HTR-8/SVneo (cell line): Measurements from ENCODE around the gene RFX1.
A peak's percentile ranks its signal among the peaks of the same experiment; 100 is the strongest.

ENCODE experiments used
- DNase-seq: peaks from one replicate; pipeline ENCODE4 v3.0.0; 2011; ENCODE audit warnings: low spot score, mixed read lengths; ENCODE audit not compliant: insufficient read length
- FAIRE-seq: peaks from 2 replicates; lab custom pipeline; 2011; peaks lifted over from hg19 to GRCh38; lab: Jason Lieb, UNC

The RFX1 gene

GRCh38 chr19:13964776-13965175 is 41.3 kb downstream of the RFX1 start:
- FAIRE-seq, result no peak

GRCh38 chr19:13963603-13964105 is 42.5 kb downstream of the RFX1 start:
- FAIRE-seq (no peak), DNase-seq (no peak)

More at GRCh38 chr19:13964776-13965175, 41.3 kb downstream of the RFX1 start:
- DNase-seq, result no peak

- no peak for FAIRE-seq
These were observed 43.2 kb downstream of the RFX1 start for GRCh38 chr19:13962699-13963602.

GRCh38 chr19:13961826-13962698 is 44.1 kb downstream of the RFX1 start:
- no peak for DNase-seq
- no peak for FAIRE-seq

More at GRCh38 chr19:13962699-13963602, 43.2 kb downstream of the RFX1 start:
- no peak for DNase-seq

- DNase-seq (no peak), FAIRE-seq (no peak)
These were observed 45.0 kb downstream of the RFX1 start for GRCh38 chr19:13960863-13961784.

GRCh38 chr19:13959962-13960862 is 45.9 kb downstream of the RFX1 start:
- DNase-seq (peak; percentile 41), FAIRE-seq (no peak)

- FAIRE-seq (no peak), DNase-seq (no peak)
These were observed 46.8 kb downstream of the RFX1 start for GRCh38 chr19:13959141-13959961.

- DNase-seq (no peak), FAIRE-seq (no peak)
These were observed 48.1 kb downstream of the RFX1 start for GRCh38 chr19:13958043-13958442.

DNA sequence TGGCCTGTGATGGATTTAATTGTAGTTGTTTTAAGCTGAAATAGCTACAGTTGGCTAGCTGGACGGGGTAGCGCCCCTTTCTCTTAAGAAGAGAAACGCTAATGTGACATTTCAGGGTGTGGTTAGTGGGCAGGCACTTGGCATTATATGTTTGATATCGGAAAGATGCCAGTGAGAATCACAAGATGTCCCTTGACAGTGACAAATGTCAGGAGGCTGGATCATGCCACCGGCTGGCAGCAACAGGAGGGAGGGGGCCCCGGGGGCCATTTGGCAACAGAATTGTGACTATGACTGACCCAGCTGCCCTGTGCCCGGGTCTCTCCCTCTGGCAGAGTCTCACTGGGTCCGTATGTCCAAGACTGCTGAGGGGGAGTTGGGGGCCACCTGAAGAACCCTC is 49.1 kb downstream of the RFX1 start:
- no peak for DNase-seq

DNA sequence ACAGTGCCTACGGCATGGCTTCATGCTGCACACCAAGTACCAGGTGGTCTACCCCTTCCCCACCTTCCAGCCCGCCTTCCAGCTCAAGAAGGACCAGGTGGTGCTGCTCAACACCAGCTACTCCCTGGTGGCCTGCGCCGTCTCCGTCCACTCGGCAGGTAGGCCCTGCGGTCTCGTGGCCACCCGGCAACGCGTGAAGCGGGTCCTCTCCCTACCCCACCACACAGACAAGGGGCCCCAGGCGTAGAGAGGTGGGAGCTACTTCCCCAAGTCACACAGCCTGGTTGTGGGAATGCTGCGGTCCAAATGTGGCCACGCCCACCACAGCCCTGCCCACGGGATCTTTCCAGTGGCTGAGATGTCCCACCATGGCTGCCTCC is 49.8 kb downstream of the RFX1 start:
- DNase-seq (no peak), FAIRE-seq (no peak)

More for the DNA sequence above, 49.1 kb downstream of the RFX1 start:
- FAIRE-seq, result no peak

- DNase-seq (no peak), FAIRE-seq (no peak)
These were observed 50.3 kb downstream of the RFX1 start for GRCh38 chr19:13955662-13956364.

DNA sequence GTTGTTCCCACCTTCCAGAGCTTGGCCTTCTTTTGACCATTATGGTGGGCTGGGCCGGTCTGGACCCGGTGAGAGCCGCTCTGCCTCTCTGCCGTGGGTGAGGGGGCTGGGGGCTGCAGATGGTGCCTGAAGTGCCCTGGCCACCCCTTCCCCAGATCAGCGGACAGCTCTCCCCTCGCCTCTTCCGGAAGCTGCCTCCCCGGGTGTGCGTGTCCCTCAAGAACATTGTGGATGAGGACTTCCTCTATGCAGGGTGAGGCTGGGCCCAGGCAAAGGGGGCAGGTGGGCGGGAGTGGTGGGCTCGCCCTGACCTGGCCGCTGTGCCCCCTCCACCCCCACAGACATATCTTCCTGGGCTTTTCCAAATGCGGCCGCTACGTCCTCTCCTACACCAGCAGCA is 51.9 kb downstream of the RFX1 start:
- FAIRE-seq (no peak), DNase-seq (no peak)

GRCh38 chr19:13952931-13953531 is 53.1 kb downstream of the RFX1 start:
- DNase-seq, result no peak
- FAIRE-seq, result no peak

- peak; percentile 100 for DNase-seq
- peak; percentile 99 for FAIRE-seq
These were observed 53.8 kb downstream of the RFX1 start, which contains the start of gene DCAF15 for GRCh38 chr19:13952154-13952930. DCAF15 (plus strand) TSS chr19:13952509; CDS start chr19:13952513, 4 bp downstream.

DNA sequence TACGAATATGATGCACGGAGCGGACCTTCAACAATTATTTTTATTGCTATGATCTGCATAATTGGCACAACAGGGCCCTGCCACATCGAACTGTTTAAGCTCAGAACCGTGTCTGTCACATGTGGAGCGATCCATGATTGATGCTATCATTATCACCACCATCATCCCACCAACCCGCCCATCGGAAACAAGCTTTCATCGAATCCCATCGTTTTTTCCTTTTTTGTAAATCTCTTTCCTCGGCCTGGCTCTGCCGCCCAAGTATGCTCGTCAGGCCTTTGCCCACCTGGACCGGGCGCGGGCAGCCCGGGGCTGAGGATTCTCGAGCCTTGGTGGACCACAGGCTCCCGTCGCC is 54.3 kb downstream of the RFX1 start:
- no peak for FAIRE-seq

DNA sequence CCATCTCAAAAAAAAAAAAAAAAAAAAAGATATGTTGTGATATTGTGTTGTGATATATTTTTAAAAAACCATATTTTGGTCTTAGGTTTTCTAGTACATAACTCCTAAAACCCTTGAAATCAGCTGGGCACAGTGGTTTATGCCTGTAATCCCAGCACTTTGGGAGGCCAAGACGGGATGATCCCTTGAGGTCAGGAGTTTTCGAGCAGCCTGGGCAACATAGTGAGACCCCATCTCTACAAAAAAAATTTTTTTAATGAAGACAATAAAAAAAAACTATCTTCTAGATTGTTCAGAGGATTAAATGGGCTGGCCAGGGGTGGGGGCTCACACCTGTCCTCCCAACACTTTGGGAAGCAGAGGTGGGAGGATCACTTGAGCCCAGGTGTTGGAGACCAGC is 55.1 kb downstream of the RFX1 start:
- FAIRE-seq (no peak), DNase-seq (no peak)

More for the DNA sequence above, 54.3 kb downstream of the RFX1 start:
- no peak for DNase-seq
